ENCODE data around the gene CHCHD2.

GRCh38 chr7:56105508-56105907 lies 768 bp downstream of the CHCHD2 start:
- TF ChIP-seq, protein P1, sequence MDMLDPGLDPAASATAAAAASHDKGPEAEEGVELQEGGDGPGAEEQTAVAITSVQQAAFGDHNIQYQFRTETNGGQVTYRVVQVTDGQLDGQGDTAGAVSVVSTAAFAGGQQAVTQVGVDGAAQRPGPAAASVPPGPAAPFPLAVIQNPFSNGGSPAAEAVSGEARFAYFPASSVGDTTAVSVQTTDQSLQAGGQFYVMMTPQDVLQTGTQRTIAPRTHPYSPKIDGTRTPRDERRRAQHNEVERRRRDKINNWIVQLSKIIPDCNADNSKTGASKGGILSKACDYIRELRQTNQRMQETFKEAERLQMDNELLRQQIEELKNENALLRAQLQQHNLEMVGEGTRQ (IDR thresholded peaks at IDR 0.05; ENCODE audit: low read length) = no peak
- TF ChIP-seq TCF12 (IDR thresholded peaks at IDR 0.05; ENCODE audit: low read depth, low read length) = no peak

Measured in H1 (cell line).